Nephron progenitor cell (in vitro differentiated cells): ENCODE data around the gene PET100.
A peak's percentile ranks its signal among the peaks of the same experiment; 100 is the strongest.

Experiments
- DNase-seq: peaks from one replicate; pipeline ENCODE4 v3.0.0; 2021
- H3K27ac Mint-ChIP-seq: 2 replicates; pipeline ENCODE4 v1.8.0; 2021; ENCODE audit warnings: mild to moderate bottlenecking, moderate library complexity, mixed read lengths
- H3K27me3 Mint-ChIP-seq: 2 replicates; pipeline ENCODE4 v1.8.0; 2021; ENCODE audit warnings: mild to moderate bottlenecking, low read depth, mixed read lengths; ENCODE audit not compliant: poor library complexity
- H3K36me3 Mint-ChIP-seq: 2 replicates; pipeline ENCODE4 v1.8.0; 2021; ENCODE audit warnings: low read depth, mixed read lengths
- H3K4me1 Mint-ChIP-seq: 2 replicates; pipeline ENCODE4 v1.8.0; 2021; ENCODE audit warnings: mixed read lengths
- H3K4me3 Mint-ChIP-seq: 2 replicates; pipeline ENCODE4 v1.8.0; 2021; ENCODE audit warnings: mild to moderate bottlenecking, moderate library complexity, mixed read lengths
- H3K9me3 Mint-ChIP-seq: 2 replicates; pipeline ENCODE4 v1.8.0; 2021; ENCODE audit warnings: mild to moderate bottlenecking, moderate library complexity, mixed read lengths
- TF ChIP-seq, protein P1 (sequence below): fragments of 200-600 bp; sonication (generic); IDR thresholded peaks from 2 replicates; pipeline ENCODE4 v1.5.0; 2021; ENCODE audit warnings: antibody characterized with exemption

PET100 gene

DNA sequence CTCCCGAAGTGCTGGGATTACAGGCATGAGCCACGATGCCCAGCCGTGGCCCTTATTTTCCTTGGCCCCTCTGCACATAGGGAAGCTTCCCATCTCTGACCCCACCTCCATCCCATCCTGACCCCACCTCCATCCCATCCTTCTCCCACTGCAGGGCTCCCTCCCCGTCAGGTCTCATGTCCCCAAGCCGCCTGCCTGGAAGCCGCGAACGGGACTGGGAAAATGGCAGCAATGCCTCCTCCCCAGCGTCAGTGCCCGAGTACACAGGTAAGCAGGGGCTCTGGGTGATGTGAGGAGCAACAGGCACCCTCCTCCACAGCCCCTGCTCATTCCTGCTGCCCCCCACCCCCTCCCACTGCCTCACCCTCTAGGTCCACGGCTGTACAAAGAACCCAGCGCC, 12.4 kb upstream of the PET100 start:
- Mint-ChIP-seq H3K27ac (no peak overlapping the region), H3K4me3 (no peak overlapping the region), H3K36me3 (peaks cover 16% of the 10 kb centered on the region), H3K4me1 (no peaks in the 10 kb centered on the region), H3K9me3 (no peaks in the 10 kb centered on the region), H3K27me3 (no peaks in the 10 kb centered on the region)
- TF ChIP-seq, protein P1, sequence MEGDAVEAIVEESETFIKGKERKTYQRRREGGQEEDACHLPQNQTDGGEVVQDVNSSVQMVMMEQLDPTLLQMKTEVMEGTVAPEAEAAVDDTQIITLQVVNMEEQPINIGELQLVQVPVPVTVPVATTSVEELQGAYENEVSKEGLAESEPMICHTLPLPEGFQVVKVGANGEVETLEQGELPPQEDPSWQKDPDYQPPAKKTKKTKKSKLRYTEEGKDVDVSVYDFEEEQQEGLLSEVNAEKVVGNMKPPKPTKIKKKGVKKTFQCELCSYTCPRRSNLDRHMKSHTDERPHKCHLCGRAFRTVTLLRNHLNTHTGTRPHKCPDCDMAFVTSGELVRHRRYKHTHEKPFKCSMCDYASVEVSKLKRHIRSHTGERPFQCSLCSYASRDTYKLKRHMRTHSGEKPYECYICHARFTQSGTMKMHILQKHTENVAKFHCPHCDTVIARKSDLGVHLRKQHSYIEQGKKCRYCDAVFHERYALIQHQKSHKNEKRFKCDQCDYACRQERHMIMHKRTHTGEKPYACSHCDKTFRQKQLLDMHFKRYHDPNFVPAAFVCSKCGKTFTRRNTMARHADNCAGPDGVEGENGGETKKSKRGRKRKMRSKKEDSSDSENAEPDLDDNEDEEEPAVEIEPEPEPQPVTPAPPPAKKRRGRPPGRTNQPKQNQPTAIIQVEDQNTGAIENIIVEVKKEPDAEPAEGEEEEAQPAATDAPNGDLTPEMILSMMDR = no peak
- no peak for DNase-seq

DNA sequence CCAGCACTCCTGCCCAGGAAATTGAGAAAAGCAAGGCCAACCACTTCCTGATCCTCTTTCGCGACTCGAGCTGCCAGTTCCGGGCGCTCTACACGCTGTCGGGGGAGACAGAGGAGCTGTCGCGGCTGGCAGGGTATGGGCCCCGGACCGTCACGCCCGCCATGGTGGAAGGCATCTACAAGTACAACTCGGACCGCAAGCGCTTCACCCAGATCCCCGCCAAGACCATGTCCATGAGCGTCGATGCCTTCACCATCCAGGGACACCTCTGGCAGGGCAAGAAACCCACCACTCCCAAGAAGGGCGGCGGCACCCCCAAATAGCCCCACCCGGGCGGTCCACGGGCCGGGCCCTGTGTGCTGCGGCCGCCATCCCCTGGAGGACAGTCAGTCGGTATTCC, 11.9 kb upstream of the PET100 start:
- no peak for DNase-seq
- no peaks in the 10 kb centered on the region for H3K27me3 Mint-ChIP-seq
- H3K27ac Mint-ChIP-seq = no peak overlapping the region
- no peaks in the 10 kb centered on the region for H3K9me3 Mint-ChIP-seq
- H3K36me3 Mint-ChIP-seq = peaks cover 17% of the 10 kb centered on the region
- TF ChIP-seq, protein P1 = no peak
- no peaks in the 10 kb centered on the region for H3K4me1 Mint-ChIP-seq
- no peak overlapping the region for H3K4me3 Mint-ChIP-seq

DNA sequence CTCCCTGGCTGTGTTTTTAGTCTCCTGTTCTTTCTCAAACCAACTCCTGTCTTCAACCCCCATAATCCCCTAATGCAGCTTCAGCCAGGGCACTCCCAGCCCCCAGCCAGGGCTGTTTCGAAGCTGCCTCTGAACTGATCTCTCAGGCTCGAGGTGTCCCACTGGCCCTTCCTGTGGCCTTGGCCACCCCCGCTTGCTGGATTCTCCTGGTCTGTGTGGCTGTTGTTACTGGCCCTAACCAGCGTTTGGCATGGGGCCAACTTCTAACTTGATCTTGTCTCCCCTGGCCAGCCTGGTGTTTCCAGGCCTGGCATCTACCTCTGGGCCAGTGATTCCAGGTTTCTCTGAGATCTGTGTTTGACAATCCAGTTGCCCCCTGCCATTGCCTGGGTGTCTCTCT, 11.2 kb upstream of the PET100 start:
- no peaks in the 10 kb centered on the region for H3K4me1 Mint-ChIP-seq
- DNase-seq = no peak
- H3K9me3 Mint-ChIP-seq = no peaks in the 10 kb centered on the region
- H3K36me3 Mint-ChIP-seq = peaks cover 23% of the 10 kb centered on the region
- TF ChIP-seq, protein P1 = no peak
- H3K27me3 Mint-ChIP-seq = no peaks in the 10 kb centered on the region
- peak overlapping the region; percentile 70 for H3K27ac Mint-ChIP-seq
- H3K4me3 Mint-ChIP-seq = no peak overlapping the region

DNA sequence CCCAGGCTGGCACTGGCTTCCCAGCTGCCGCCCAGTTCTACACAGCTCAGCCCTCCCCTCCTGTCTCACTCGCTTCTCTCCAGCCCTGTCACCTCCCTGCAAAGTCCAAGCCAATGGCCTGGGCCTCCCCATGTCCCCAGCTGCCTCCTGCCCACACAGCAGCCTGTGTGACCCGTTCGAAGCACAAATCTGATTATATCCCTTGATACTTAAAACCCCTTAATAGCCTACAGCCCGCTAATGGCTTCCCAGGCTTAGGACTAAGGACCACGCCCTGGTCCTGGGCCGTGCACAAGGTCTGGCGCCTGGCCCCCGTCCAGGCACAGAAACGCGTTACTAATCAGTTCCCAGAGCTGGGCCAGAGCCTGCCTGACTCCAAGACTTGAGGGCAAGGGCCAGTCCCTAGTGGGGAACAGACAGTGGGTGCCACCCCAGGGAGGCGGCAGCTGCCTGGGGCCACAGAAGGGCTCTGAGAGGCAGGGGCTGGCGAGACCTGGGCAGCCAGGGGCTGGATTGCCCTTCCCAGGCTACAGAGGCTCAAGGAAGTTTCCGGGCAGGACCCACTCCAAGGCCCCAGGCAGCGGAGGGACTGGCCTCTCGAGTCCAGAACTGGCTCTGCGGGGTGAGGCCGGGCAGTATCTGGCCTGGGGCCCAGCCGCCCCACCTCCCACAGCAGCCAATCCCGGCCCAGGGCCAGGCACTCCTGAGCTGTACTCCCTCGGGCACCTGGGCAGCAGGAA, 10.7 kb upstream of the PET100 start:
- DNase-seq = no peak
- H3K9me3 Mint-ChIP-seq = no peaks in the 10 kb centered on the region
- TF ChIP-seq, protein P1 = no peak
- H3K36me3 Mint-ChIP-seq = peaks cover 23% of the 10 kb centered on the region
- H3K4me1 Mint-ChIP-seq = no peaks in the 10 kb centered on the region
- H3K27me3 Mint-ChIP-seq = no peaks in the 10 kb centered on the region
- no peak overlapping the region for H3K4me3 Mint-ChIP-seq
- peak overlapping the region; percentile 70 for H3K27ac Mint-ChIP-seq

DNA sequence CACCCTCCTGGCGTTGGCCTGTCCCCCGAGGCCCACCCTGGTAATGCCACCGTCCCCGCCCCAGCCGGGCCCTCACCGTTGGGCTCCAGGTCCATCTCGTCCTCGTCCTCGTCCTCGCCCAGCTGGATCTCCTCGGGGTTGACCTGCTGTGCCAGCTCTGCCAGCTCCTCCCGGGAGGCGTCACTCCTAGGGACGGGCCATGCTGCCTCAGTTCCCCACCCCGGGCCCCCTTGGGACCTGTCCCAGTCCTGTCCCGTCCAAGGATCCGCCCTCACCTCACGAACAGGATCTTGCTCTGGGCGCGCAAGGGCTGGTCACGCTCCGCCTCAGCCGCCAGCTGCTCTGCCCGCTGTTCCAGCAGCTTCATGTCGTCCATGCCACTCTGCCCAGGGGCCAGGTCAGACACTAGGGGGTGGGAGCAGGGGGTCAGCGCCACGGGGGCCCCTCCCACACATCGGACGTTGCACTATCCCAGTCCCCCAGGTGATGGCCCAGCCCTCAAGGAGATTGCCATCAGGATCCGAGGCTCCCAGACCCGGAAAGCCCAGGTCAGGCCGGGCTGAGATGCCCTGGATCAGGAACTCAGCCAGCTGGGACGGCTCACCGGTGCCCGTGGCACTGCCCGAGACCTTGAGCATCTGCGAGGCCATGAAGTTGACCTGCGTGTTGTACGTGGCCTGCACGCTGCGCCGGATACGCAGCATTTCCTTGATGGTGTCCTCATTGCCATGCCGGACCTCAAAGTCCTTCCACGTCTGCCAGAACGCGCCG, 9.7 kb upstream of the PET100 start:
- Mint-ChIP-seq H3K36me3 (peaks cover 23% of the 10 kb centered on the region), H3K27me3 (no peaks in the 10 kb centered on the region), H3K4me3 (no peak overlapping the region), H3K27ac (no peak overlapping the region), H3K4me1 (no peaks in the 10 kb centered on the region), H3K9me3 (no peaks in the 10 kb centered on the region)
- TF ChIP-seq, protein P1 = no peak
- DNase-seq = no peak
